ENCODE data around the gene TSEN54.

TSEN54 gene

GRCh38 chr17:75535871-75536270 lies 19.5 kb downstream of the TSEN54 start:
- Histone ChIP-seq H3K9ac (peak overlapping the region; percentile 11; the same call in 1 of the 2 replicates), H3K4me2 (peak overlapping the region; percentile 68), H4K20me1 (peaks cover 36% of the 10 kb centered on the region), H3K4me3 (no peak overlapping the region), H3K36me3 (peaks cover 39% of the 10 kb centered on the region), H3K4me1 (peaks cover 37% of the 10 kb centered on the region), H3K27ac (peak overlapping the region; percentile 64; the same call in 1 of the 2 replicates), H3K27me3 (no peaks in the 10 kb centered on the region), H3K9me3 (no peaks in the 10 kb centered on the region)
- no peak for TF ChIP-seq Cebpa-rat (IDR thresholded peaks at IDR 0.05)

- H3K4me2 ChIP-seq, result peak overlapping the region; percentile 68; the same call in 1 of the 2 replicates
- no peak overlapping the region for H3K9ac ChIP-seq
- no peaks in the 10 kb centered on the region for H3K27me3 ChIP-seq
- no peak overlapping the region for H3K27ac ChIP-seq
- peaks cover 36% of the 10 kb centered on the region for H4K20me1 ChIP-seq
- no peak overlapping the region for H3K4me3 ChIP-seq
- TF ChIP-seq Cebpa-rat (IDR thresholded peaks at IDR 0.05), result no peak
- H3K36me3 ChIP-seq, result peaks cover 39% of the 10 kb centered on the region
- H3K9me3 ChIP-seq, result no peaks in the 10 kb centered on the region
- H3K4me1 ChIP-seq, result peaks cover 32% of the 10 kb centered on the region
Observed at GRCh38 chr17:75536366-75536765, 20.0 kb downstream of the TSEN54 start.

GRCh38 chr17:75539967-75540729 lies 23.8 kb downstream of the TSEN54 start:
- Histone ChIP-seq H3K4me3 (no peak overlapping the region), H3K4me1 (peaks cover 13% of the 10 kb centered on the region), H3K27ac (no peak overlapping the region), H3K9ac (no peak overlapping the region), H4K20me1 (peaks cover 26% of the 10 kb centered on the region), H3K36me3 (peaks cover 32% of the 10 kb centered on the region), H3K4me2 (no peak overlapping the region), H3K27me3 (no peaks in the 10 kb centered on the region), H3K9me3 (no peaks in the 10 kb centered on the region)
- TF ChIP-seq Cebpa-rat (IDR thresholded peaks at IDR 0.05), result no peak

GRCh38 chr17:75540923-75541503 lies 24.7 kb downstream of the TSEN54 start:
- Histone ChIP-seq H3K4me1 (peaks cover 4% of the 10 kb centered on the region), H3K27me3 (no peaks in the 10 kb centered on the region), H4K20me1 (peaks cover 23% of the 10 kb centered on the region), H3K27ac (peak overlapping the region; percentile 40; the same call in 1 of the 2 replicates), H3K9ac (no peak overlapping the region), H3K4me2 (no peak overlapping the region), H3K9me3 (no peaks in the 10 kb centered on the region), H3K36me3 (peaks cover 34% of the 10 kb centered on the region), H3K4me3 (no peak overlapping the region)
- no peak for TF ChIP-seq Cebpa-rat (IDR thresholded peaks at IDR 0.05)

- H3K36me3 ChIP-seq, result peaks cover 40% of the 10 kb centered on the region
- H4K20me1 ChIP-seq, result peaks cover 20% of the 10 kb centered on the region
- TF ChIP-seq Cebpa-rat (IDR thresholded peaks at IDR 0.05), result no peak
- no peak overlapping the region for H3K27ac ChIP-seq
- no peak overlapping the region for H3K4me3 ChIP-seq
- H3K4me1 ChIP-seq, result no peaks in the 10 kb centered on the region
- H3K27me3 ChIP-seq, result no peaks in the 10 kb centered on the region
- no peaks in the 10 kb centered on the region for H3K9me3 ChIP-seq
- H3K4me2 ChIP-seq, result no peak overlapping the region
- H3K9ac ChIP-seq, result no peak overlapping the region
Observed at GRCh38 chr17:75542229-75542628, 25.9 kb downstream of the TSEN54 start.

- no peak overlapping the region for H3K4me3 ChIP-seq
- H4K20me1 ChIP-seq, result peaks cover 20% of the 10 kb centered on the region
- no peaks in the 10 kb centered on the region for H3K27me3 ChIP-seq
- H3K9ac ChIP-seq, result no peak overlapping the region
- peaks cover 40% of the 10 kb centered on the region for H3K36me3 ChIP-seq
- H3K4me2 ChIP-seq, result no peak overlapping the region
- H3K9me3 ChIP-seq, result no peaks in the 10 kb centered on the region
- no peak overlapping the region; the same call in 1 of the 2 replicates for H3K27ac ChIP-seq
- no peaks in the 10 kb centered on the region for H3K4me1 ChIP-seq
- TF ChIP-seq Cebpa-rat (IDR thresholded peaks at IDR 0.05), result no peak
Observed at GRCh38 chr17:75542728-75543336, 26.5 kb downstream of the TSEN54 start.

- TF ChIP-seq Cebpa-rat (IDR thresholded peaks at IDR 0.05), result no peak
- no peaks in the 10 kb centered on the region for H3K9me3 ChIP-seq
- peaks cover 20% of the 10 kb centered on the region for H4K20me1 ChIP-seq
- no peak overlapping the region for H3K27ac ChIP-seq
- H3K9ac ChIP-seq, result no peak overlapping the region
- no peak overlapping the region for H3K4me2 ChIP-seq
- H3K36me3 ChIP-seq, result peaks cover 36% of the 10 kb centered on the region
- H3K4me1 ChIP-seq, result peaks cover 11% of the 10 kb centered on the region
- H3K27me3 ChIP-seq, result no peaks in the 10 kb centered on the region
- no peak overlapping the region for H3K4me3 ChIP-seq
Observed at GRCh38 chr17:75544250-75544649, 27.9 kb downstream of the TSEN54 start.

- Histone ChIP-seq H3K27ac (no peak overlapping the region), H3K36me3 (peaks cover 30% of the 10 kb centered on the region), H3K4me1 (peaks cover 11% of the 10 kb centered on the region), H3K9me3 (no peaks in the 10 kb centered on the region), H3K27me3 (no peaks in the 10 kb centered on the region), H3K9ac (no peak overlapping the region), H4K20me1 (peaks cover 11% of the 10 kb centered on the region), H3K4me3 (no peak overlapping the region), H3K4me2 (no peak overlapping the region)
- no peak for TF ChIP-seq Cebpa-rat (IDR thresholded peaks at IDR 0.05)
Observed at GRCh38 chr17:75546181-75546580, 29.9 kb downstream of the TSEN54 start.

- Histone ChIP-seq H3K4me3 (no peak overlapping the region), H3K27me3 (no peaks in the 10 kb centered on the region), H3K9ac (no peak overlapping the region), H3K27ac (no peak overlapping the region), H3K4me1 (peaks cover 11% of the 10 kb centered on the region), H3K36me3 (peaks cover 30% of the 10 kb centered on the region), H4K20me1 (peaks cover 8% of the 10 kb centered on the region; the same call in 1 of the 2 replicates), H3K9me3 (no peaks in the 10 kb centered on the region), H3K4me2 (no peak overlapping the region)
- TF ChIP-seq Cebpa-rat (IDR thresholded peaks at IDR 0.05), result no peak
Observed at GRCh38 chr17:75547091-75547490, 30.8 kb downstream of the TSEN54 start.

- Histone ChIP-seq H3K4me3 (no peak overlapping the region), H3K9ac (no peak overlapping the region), H3K4me1 (peaks cover 11% of the 10 kb centered on the region), H3K36me3 (peaks cover 22% of the 10 kb centered on the region), H3K27me3 (no peaks in the 10 kb centered on the region), H3K4me2 (no peak overlapping the region), H3K9me3 (no peaks in the 10 kb centered on the region), H4K20me1 (peaks cover 8% of the 10 kb centered on the region; the same call in 1 of the 2 replicates), H3K27ac (no peak overlapping the region)
- TF ChIP-seq Cebpa-rat (IDR thresholded peaks at IDR 0.05), result no peak
Observed at GRCh38 chr17:75548813-75549212, 32.5 kb downstream of the TSEN54 start.

Measured in BLaER1 (cell line).